HG03196 (cell line): ENCODE results near the gene SGSM1.
"Not testable (repeated sequence)": the region's sequence is repeated elsewhere in the genome, so short reads cannot be mapped to it uniquely, and the experiment has no call there.

Experiments used
- ATAC-seq: cut with Tn5 transposase; IDR thresholded peaks from one replicate; pipeline ENCODE4 v1.9.1; 2021; ENCODE audit not compliant: unreplicated experiment

SGSM1 gene

GRCh38 chr22:24893341-24894070 lies 87.5 kb downstream of the SGSM1 start:
- no peak for ATAC-seq

- no peak for ATAC-seq
These were observed 88.4 kb downstream of the SGSM1 start for GRCh38 chr22:24894220-24894975.

- no peak for ATAC-seq
These were observed 89.0 kb downstream of the SGSM1 start for GRCh38 chr22:24894998-24895397.

- ATAC-seq, result no peak
These were observed 95.4 kb downstream of the SGSM1 start for GRCh38 chr22:24901448-24901847.

GRCh38 chr22:24905909-24906308 lies 99.9 kb downstream of the SGSM1 start:
- ATAC-seq, result no peak

- ATAC-seq, result not testable (repeated sequence)
These were observed 101.1 kb downstream of the SGSM1 start for GRCh38 chr22:24907101-24907500.

GRCh38 chr22:24920029-24920428 lies 114.0 kb downstream of the SGSM1 start:
- ATAC-seq, result no peak

- no peak for ATAC-seq
These were observed 119.8 kb downstream of the SGSM1 start for GRCh38 chr22:24925586-24926427.

GRCh38 chr22:24926428-24926725 lies 120.4 kb downstream of the SGSM1 start:
- no peak for ATAC-seq

GRCh38 chr22:24926849-24927579 lies 121.0 kb downstream of the SGSM1 start:
- no peak for ATAC-seq

- ATAC-seq, result no peak
These were observed 122.3 kb downstream of the SGSM1 start for GRCh38 chr22:24928322-24928721.

GRCh38 chr22:24930678-24931077 lies 124.7 kb downstream of the SGSM1 start:
- no peak for ATAC-seq

GRCh38 chr22:24935771-24936483 lies 129.9 kb downstream of the SGSM1 start:
- no peak for ATAC-seq

GRCh38 chr22:24937114-24937513 lies 131.1 kb downstream of the SGSM1 start:
- no peak for ATAC-seq

GRCh38 chr22:24938741-24939341 lies 132.8 kb downstream of the SGSM1 start:
- no peak for ATAC-seq

GRCh38 chr22:24942301-24942700 lies 136.3 kb downstream of the SGSM1 start:
- no peak for ATAC-seq

GRCh38 chr22:24944217-24944937 lies 138.4 kb downstream of the SGSM1 start:
- ATAC-seq, result no peak

- ATAC-seq, result no peak
These were observed 139.4 kb downstream of the SGSM1 start for GRCh38 chr22:24945430-24945829.

- no peak for ATAC-seq
These were observed 141.4 kb downstream of the SGSM1 start for GRCh38 chr22:24947383-24947782.
